Astrocyte (in vitro differentiated cells and primary cell): ENCODE results near the gene CMC1.

Experiments used
- EZH2 ChIP-seq: IDR thresholded peaks from 2 replicates; pipeline ENCODE4 v1.6.1; 2012; ENCODE audit warnings: mild to moderate bottlenecking, low read length, inconsistent platforms; ENCODE audit not compliant: insufficient read depth
- TF ChIP-seq, protein P1 (sequence below): IDR thresholded peaks from 2 replicates; pipeline ENCODE4 v1.5.1; 2011; ENCODE audit warnings: low read depth, mild to moderate bottlenecking, inconsistent platforms, low read length, moderate library complexity; ENCODE audit not compliant: insufficient read depth

DNA sequence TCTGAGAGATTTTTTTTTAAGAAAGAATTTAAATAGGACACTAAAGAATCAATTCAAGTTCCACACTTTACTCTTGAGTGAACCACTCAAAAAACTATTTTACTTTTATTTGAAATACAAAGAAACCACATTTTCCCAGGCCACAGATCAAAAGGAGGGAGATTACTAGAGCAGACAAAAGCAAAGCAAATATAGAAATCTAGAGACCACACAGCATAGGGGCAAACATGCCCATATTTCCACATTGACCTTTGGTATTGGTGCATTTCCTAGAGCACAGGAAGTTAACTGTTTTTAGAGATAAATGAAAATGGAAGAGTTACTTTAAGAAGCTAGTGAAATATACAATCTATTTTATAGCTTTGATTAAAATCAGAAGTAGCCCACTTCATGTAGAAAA lies 79.6 kb downstream of the CMC1 start:
- TF ChIP-seq, protein P1, sequence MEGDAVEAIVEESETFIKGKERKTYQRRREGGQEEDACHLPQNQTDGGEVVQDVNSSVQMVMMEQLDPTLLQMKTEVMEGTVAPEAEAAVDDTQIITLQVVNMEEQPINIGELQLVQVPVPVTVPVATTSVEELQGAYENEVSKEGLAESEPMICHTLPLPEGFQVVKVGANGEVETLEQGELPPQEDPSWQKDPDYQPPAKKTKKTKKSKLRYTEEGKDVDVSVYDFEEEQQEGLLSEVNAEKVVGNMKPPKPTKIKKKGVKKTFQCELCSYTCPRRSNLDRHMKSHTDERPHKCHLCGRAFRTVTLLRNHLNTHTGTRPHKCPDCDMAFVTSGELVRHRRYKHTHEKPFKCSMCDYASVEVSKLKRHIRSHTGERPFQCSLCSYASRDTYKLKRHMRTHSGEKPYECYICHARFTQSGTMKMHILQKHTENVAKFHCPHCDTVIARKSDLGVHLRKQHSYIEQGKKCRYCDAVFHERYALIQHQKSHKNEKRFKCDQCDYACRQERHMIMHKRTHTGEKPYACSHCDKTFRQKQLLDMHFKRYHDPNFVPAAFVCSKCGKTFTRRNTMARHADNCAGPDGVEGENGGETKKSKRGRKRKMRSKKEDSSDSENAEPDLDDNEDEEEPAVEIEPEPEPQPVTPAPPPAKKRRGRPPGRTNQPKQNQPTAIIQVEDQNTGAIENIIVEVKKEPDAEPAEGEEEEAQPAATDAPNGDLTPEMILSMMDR = no peak
- TF ChIP-seq EZH2 = no peak
